Neuronal stem cell (in vitro differentiated cells): ENCODE data around the gene ZFR2.

ENCODE experiments used
- DNase-seq: peaks from one replicate; pipeline ENCODE4 v3.0.0-alpha.2; 2013; ENCODE audit warnings: low spot score
- H2AFZ ChIP-seq: one replicate; pipeline ENCODE4 v1.6.1; 2013; ENCODE audit warnings: mild to moderate bottlenecking, low read length, inconsistent platforms
- H2AK5ac ChIP-seq: 2 replicates; pipeline ENCODE4 v1.6.1; 2013; ENCODE audit warnings: low read depth, mild to moderate bottlenecking, inconsistent platforms, low read length, moderate library complexity, mixed read lengths
- H2BK120ac ChIP-seq: 2 replicates; pipeline ENCODE4 v1.6.1; 2013; ENCODE audit warnings: low read depth, mild to moderate bottlenecking, inconsistent platforms, low read length, moderate library complexity, mixed read lengths
- H2BK12ac ChIP-seq: one replicate; pipeline ENCODE4 v1.6.1; 2013; ENCODE audit warnings: low read length, inconsistent platforms
- H2BK15ac ChIP-seq: 2 replicates; pipeline ENCODE4 v1.6.1; 2013; ENCODE audit warnings: mild to moderate bottlenecking, low read length, inconsistent platforms, mixed read lengths
- H2BK5ac ChIP-seq: one replicate; pipeline ENCODE4 v1.6.1; 2013; ENCODE audit warnings: inconsistent platforms, mild to moderate bottlenecking, low read length, moderate library complexity
- H3K14ac ChIP-seq: one replicate; pipeline ENCODE4 v1.6.1; 2013; ENCODE audit warnings: low read length, inconsistent platforms
- H3K18ac ChIP-seq: 2 replicates; pipeline ENCODE4 v1.6.1; 2013; ENCODE audit warnings: low read length, inconsistent platforms
- H3K23ac ChIP-seq: 2 replicates; pipeline ENCODE4 v1.6.1; 2013; ENCODE audit warnings: low read depth, mild to moderate bottlenecking, mixed read lengths, low read length, inconsistent platforms; ENCODE audit not compliant: poor library complexity
- H3K27ac ChIP-seq: replicated peaks from 3 replicates; pipeline ENCODE4 v1.5.1; 2013; ENCODE audit warnings: low read length, inconsistent platforms
- H3K27me3 ChIP-seq, 3 experiments: 2 replicates each; pipeline ENCODE4 v1.6.1; 2013; ENCODE audit warnings: low read length in 3 of 3, mild to moderate bottlenecking in 2 of 3, inconsistent platforms in 1 of 3, low read depth in 1 of 3, mixed read lengths in 1 of 3, moderate library complexity in 1 of 3; ENCODE audit not compliant: control insufficient read depth in 3 of 3, insufficient read depth in 3 of 3
- H3K36me3 ChIP-seq, 2 donors: replicated peaks in 1 of 2; 2 replicates each; pipeline ENCODE4 v1.6.1; 2013; ENCODE audit warnings: low read length in 2 of 2; ENCODE audit not compliant: control insufficient read depth in 2 of 2, insufficient read depth in 2 of 2
- H3K4ac ChIP-seq: 2 replicates; pipeline ENCODE4 v1.6.1; 2013; ENCODE audit warnings: inconsistent platforms, mild to moderate bottlenecking, low read length, moderate library complexity
- H3K4me1 ChIP-seq, 2 donors: 1 replicate in 1 of 2; 2 replicates in 1 of 2; pipeline ENCODE4 v1.6.1; 2013; ENCODE audit warnings: low read length in 2 of 2, low read depth in 1 of 2; ENCODE audit not compliant: control insufficient read depth in 2 of 2, insufficient read depth in 1 of 2
- H3K4me2 ChIP-seq: one replicate; pipeline ENCODE4 v1.6.1; 2013; ENCODE audit warnings: mild to moderate bottlenecking, low read length, inconsistent platforms; ENCODE audit not compliant: insufficient read depth, poor library complexity, severe bottlenecking
- H3K4me3 ChIP-seq, 2 donors: 2 replicates each; pipeline ENCODE4 v1.5.1; 2013; ENCODE audit warnings: low read length in 2 of 2, mild to moderate bottlenecking in 2 of 2, inconsistent platforms in 1 of 2, moderate library complexity in 1 of 2
- H3K79me1 ChIP-seq: one replicate; pipeline ENCODE4 v1.6.1; 2013; ENCODE audit warnings: low read depth, mild to moderate bottlenecking, inconsistent platforms, low read length, moderate library complexity
- H3K9ac ChIP-seq: one replicate; pipeline ENCODE4 v1.6.1; 2013; ENCODE audit warnings: mild to moderate bottlenecking, low read depth, low read length, inconsistent platforms; ENCODE audit not compliant: poor library complexity
- H3K9me3 ChIP-seq, 2 donors: replicated peaks in 1 of 2; 2 replicates each; pipeline versions ENCODE3 to v1.6.1; 2013; ENCODE audit warnings: low read length in 2 of 2, mild to moderate bottlenecking in 2 of 2, inconsistent platforms in 1 of 2, low read depth in 1 of 2, mixed read lengths in 1 of 2, moderate library complexity in 1 of 2; ENCODE audit not compliant: control insufficient read depth in 2 of 2, insufficient read depth in 1 of 2
- H4K8ac ChIP-seq: one replicate; pipeline ENCODE4 v1.6.1; 2013; ENCODE audit warnings: low read depth, mild to moderate bottlenecking, inconsistent platforms, low read length, moderate library complexity
- H4K91ac ChIP-seq: one replicate; pipeline ENCODE4 v1.6.1; 2013; ENCODE audit warnings: low read length, low read depth, mild to moderate bottlenecking, inconsistent platforms; ENCODE audit not compliant: poor library complexity
- WGBS, 2 donors: extraction: QIAGEN DNeasy Blood & Tissue Kit; methylation state at CpG; one replicate each; pipeline ENCODE4 v1.1.7; 2013; ENCODE audit warnings: missing lambda C conversion rate in 2 of 2, mixed read lengths in 1 of 2; ENCODE audit not compliant: insufficient read length in 2 of 2, insufficient replicate concordance in 1 of 2; ENCODE audit errors: extremely low coverage in 2 of 2; 5-methylcytosine and 5-hydroxymethylcytosine counted together

The ZFR2 gene

DNA sequence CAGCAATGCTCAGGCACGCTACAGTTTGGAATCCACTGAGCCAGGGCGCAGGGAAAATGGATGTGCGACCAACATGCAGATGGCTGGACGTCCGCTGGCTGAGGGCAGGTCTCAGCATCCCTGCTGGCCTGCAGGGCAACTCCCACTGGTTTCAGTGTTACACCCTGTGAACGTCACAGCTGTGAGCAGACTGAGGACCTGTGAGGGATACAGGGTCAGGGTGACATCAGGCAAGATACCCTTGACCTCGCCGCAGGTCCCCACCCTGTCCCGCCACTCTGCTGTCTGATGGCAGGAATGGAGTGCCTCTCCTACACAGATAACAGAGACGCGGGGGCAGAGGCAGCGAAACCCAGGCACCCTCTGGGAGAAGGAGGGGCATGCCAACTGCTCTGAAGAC is 19.1 kb downstream of the ZFR2 start:
- Histone ChIP-seq H4K91ac (peak overlapping the region; percentile 11), H3K4me2 (no peak overlapping the region), H3K27me3 (no peaks in the 10 kb centered on the region), H3K79me1 (no peaks in the 10 kb centered on the region), H3K4me1 (no peaks in the 10 kb centered on the region), H3K4me3 (peak overlapping the region in 1 of 2 donors; percentile 38), H3K18ac (no peak overlapping the region), H2BK120ac (peak overlapping the region; percentile 63), H2BK5ac (no peak overlapping the region), H2BK12ac (no peak overlapping the region), H3K14ac (peak overlapping the region; percentile 17), H3K9me3 (peaks cover 9 to 24% of the 10 kb centered on the region in 2 donors), H2AK5ac (no peak overlapping the region), H3K9ac (peak overlapping the region; percentile 68), H2BK15ac (no peak overlapping the region), H3K36me3 (peaks cover 4 to 7% of the 10 kb centered on the region in 2 donors), H2AFZ (no peak overlapping the region), H3K27ac (no peak overlapping the region), H4K8ac (no peak overlapping the region), H3K4ac (no peak overlapping the region), H3K23ac (peak overlapping the region; percentile 4)
- no peak for DNase-seq
- WGBS, 2 donors, result no CpG with 5 or more reads among the region's 12 CpGs

DNA sequence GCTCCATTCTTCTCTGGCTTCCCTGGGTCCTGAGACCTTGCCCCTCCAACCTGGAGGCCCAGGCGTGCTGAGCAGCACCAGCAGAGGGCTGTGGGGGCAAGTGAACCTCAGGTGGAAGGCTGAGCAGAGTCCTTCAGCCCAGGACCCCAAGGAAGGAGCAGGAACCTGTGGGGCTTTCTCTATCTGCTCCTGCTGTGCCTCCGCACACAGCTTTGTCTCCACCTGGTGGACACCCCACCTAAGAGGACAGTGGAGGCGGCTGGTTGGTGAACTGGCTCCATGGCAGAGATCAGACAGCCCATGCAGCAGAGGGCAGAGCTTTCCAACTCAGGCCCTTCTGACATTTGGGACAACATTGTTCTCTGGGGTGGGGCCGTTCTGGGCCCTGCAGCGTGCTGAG is 19.7 kb downstream of the ZFR2 start:
- Histone ChIP-seq H3K36me3 (peaks cover 4 to 7% of the 10 kb centered on the region in 2 donors), H2BK120ac (no peak overlapping the region), H2AK5ac (no peak overlapping the region), H2BK5ac (no peak overlapping the region), H2BK15ac (no peak overlapping the region), H3K4ac (no peak overlapping the region), H3K14ac (peak overlapping the region; percentile 63), H3K79me1 (no peaks in the 10 kb centered on the region), H3K27me3 (no peaks in the 10 kb centered on the region), H3K4me3 (no peak overlapping the region), H3K4me2 (no peak overlapping the region), H3K18ac (no peak overlapping the region), H2BK12ac (no peak overlapping the region), H3K4me1 (no peaks in the 10 kb centered on the region), H3K9me3 (peaks cover 9 to 24% of the 10 kb centered on the region in 2 donors), H4K91ac (no peak overlapping the region), H2AFZ (no peak overlapping the region), H3K27ac (no peak overlapping the region), H3K23ac (no peak overlapping the region), H4K8ac (no peak overlapping the region), H3K9ac (no peak overlapping the region)
- whole genome bisulfite sequencing, 2 donors, result no CpG with 5 or more reads among the region's 5 CpGs
- no peak for DNase-seq

DNA sequence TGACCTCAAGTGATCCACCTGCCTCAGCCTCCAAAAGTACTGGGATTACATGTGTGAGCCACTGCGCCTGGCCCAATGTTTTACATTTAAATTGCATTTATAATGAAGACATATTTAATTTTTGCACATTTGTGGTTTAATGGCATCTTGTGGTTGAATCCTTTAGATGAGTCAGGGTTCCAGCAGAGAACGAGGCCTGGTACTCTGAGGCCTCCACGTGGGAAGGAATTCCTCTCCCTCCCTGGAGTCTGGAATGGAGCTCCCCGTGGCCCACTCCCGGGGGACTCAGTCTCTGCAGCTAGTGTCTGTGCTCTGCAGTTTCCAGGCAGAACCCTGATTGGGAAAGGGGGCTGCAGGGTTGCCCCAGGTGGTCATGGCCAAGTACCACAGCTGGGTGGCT is 24.2 kb downstream of the ZFR2 start:
- no peak overlapping the region for H4K8ac ChIP-seq
- H3K79me1 ChIP-seq, result no peaks in the 10 kb centered on the region
- no peak for DNase-seq
- H3K27ac ChIP-seq, result no peak overlapping the region
- H2BK12ac ChIP-seq, result no peak overlapping the region
- no peaks in the 10 kb centered on the region for H3K27me3 ChIP-seq
- no peak overlapping the region for H2BK5ac ChIP-seq
- peak overlapping the region; percentile 30 for H3K9ac ChIP-seq
- H2BK15ac ChIP-seq, result no peak overlapping the region
- WGBS, 2 donors, result no CpG with 5 or more reads among the region's 5 CpGs
- H3K4ac ChIP-seq, result no peak overlapping the region
- peak overlapping the region; percentile 48 for H3K23ac ChIP-seq
- no peak overlapping the region for H3K14ac ChIP-seq
- H3K4me2 ChIP-seq, result no peak overlapping the region
- no peak overlapping the region for H2BK120ac ChIP-seq
- H3K4me1 ChIP-seq, result peaks cover 0 to 1% of the 10 kb centered on the region in 2 donors
- H3K9me3 ChIP-seq, result peaks cover under 1 to 4% of the 10 kb centered on the region in 2 donors
- no peaks in the 10 kb centered on the region for H3K36me3 ChIP-seq
- H4K91ac ChIP-seq, result no peak overlapping the region
- H3K4me3 ChIP-seq, result no peak overlapping the region
- no peak overlapping the region for H2AFZ ChIP-seq
- no peak overlapping the region for H3K18ac ChIP-seq
- no peak overlapping the region for H2AK5ac ChIP-seq

DNA sequence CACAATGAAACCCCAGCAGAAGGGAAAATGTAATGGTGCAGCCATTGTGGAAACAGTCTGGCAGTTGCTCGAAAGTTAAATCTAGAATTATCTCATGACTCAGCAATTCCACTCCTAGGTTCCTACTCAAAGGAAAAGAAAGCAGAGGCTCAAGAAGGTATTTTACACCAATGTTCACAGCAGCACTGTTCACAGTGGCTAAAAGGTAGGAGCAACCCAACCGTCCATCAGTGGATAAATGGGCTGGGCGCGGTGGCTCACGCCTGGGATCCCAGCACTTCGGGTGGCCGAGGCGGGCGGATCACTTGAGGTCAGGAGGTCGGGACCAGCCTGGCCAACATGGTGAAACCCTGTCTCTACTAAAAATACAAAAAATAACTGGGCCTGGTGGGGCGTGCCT is 25.9 kb downstream of the ZFR2 start:
- Histone ChIP-seq H3K4me1 (peaks cover 0 to 1% of the 10 kb centered on the region in 2 donors), H3K14ac (no peak overlapping the region), H3K4me3 (no peak overlapping the region), H2BK5ac (no peak overlapping the region), H4K8ac (no peak overlapping the region), H3K4me2 (no peak overlapping the region), H2BK120ac (no peak overlapping the region), H3K27me3 (no peaks in the 10 kb centered on the region), H3K36me3 (no peaks in the 10 kb centered on the region), H3K9me3 (peaks cover under 1 to 5% of the 10 kb centered on the region in 2 donors), H2BK12ac (no peak overlapping the region), H3K4ac (no peak overlapping the region), H3K9ac (no peak overlapping the region), H4K91ac (no peak overlapping the region), H2BK15ac (no peak overlapping the region), H3K23ac (no peak overlapping the region), H3K18ac (no peak overlapping the region), H3K79me1 (no peaks in the 10 kb centered on the region), H2AFZ (no peak overlapping the region), H2AK5ac (no peak overlapping the region), H3K27ac (no peak overlapping the region)
- no CpG with 5 or more reads among the region's 11 CpGs for WGBS, 2 donors
- DNase-seq, result no peak
